ENCODE measurements around the gene STAG3.

- TF ChIP-seq POLR2A (IDR thresholded peaks at IDR 0.05): no peak
- no peak for TF ChIP-seq CTCF (IDR thresholded peaks at IDR 0.05)
These were observed at the start of gene STAG3, which contains the start of gene GPC2 for GRCh38 chr7:100177045-100178001.

Data from body of pancreas (tissue), 4 donors.